Measurements from ENCODE around the gene TMEM163.
"Not testable (repeated sequence)": the region's sequence is repeated elsewhere in the genome, so short reads cannot be mapped to it uniquely, and the experiment has no call there.

The TMEM163 gene

GRCh38 chr2:134615480-134615879 lies 103.3 kb downstream of the TMEM163 start:
- not testable (repeated sequence) for H4K8ac ChIP-seq (ENCODE audit: low read length); H2BK12ac ChIP-seq (ENCODE audit: low read length in 2 of 2); H2AFZ ChIP-seq (ENCODE audit: low read depth, low read length); H2BK120ac ChIP-seq (ENCODE audit: low read depth, low read length); H4K91ac ChIP-seq (ENCODE audit: low read length); H2BK15ac ChIP-seq (ENCODE audit: low read depth, poor library complexity, severe bottlenecking); H3K27me3 ChIP-seq (ENCODE audit: control insufficient read depth in 1 of 2, insufficient read depth in 1 of 2, low read length in 2 of 2); H3K4me1 ChIP-seq (ENCODE audit: control insufficient read depth, insufficient read depth, low read depth, low read length); H3K9ac ChIP-seq (ENCODE audit: low read length); H3K4me3 ChIP-seq (ENCODE audit: insufficient read depth in 1 of 2, low read depth in 1 of 2, low read length in 2 of 2); DNase-seq; H3K4me2 ChIP-seq (ENCODE audit: low read length, poor library complexity, severe bottlenecking); H3K4ac ChIP-seq (ENCODE audit: low read depth in 1 of 2, low read length in 2 of 2); H3K14ac ChIP-seq (ENCODE audit: low read length in 2 of 2); H3K36me3 ChIP-seq (ENCODE audit: control insufficient read depth in 1 of 2, insufficient read depth in 2 of 2, low read depth in 1 of 2, low read length in 2 of 2); H2AK5ac ChIP-seq (ENCODE audit: low read length, severe bottlenecking); H3K27ac ChIP-seq (ENCODE audit: low read length, poor library complexity, severe bottlenecking); H3K18ac ChIP-seq (ENCODE audit: low read depth in 1 of 2, low read length in 2 of 2); H2BK5ac ChIP-seq (ENCODE audit: low read depth, low read length, poor library complexity, severe bottlenecking); H3K23ac ChIP-seq (ENCODE audit: low read length in 2 of 2)
- H3K9me3 ChIP-seq (ENCODE audit: control insufficient read depth, low read length): peaks cover 19% of the 10 kb centered on the region
- 95% methylated on average over 3 of the region's 3 CpGs for WGBS
- peaks cover 11% of the 10 kb centered on the region for H3K79me1 ChIP-seq (replicated peaks; ENCODE audit: low read length, poor library complexity, severe bottlenecking)

GRCh38 chr2:134611316-134611715 lies 107.5 kb downstream of the TMEM163 start:
- Histone ChIP-seq H3K4me1 (ENCODE audit: control insufficient read depth, insufficient read depth, low read depth, low read length) (peaks cover 2% of the 10 kb centered on the region), H2AFZ (ENCODE audit: low read depth, low read length) (no peak overlapping the region), H3K9me3 (ENCODE audit: control insufficient read depth, low read length) (peaks cover 9% of the 10 kb centered on the region), H3K18ac (ENCODE audit: low read depth in 1 of 2, low read length in 2 of 2) (no peak overlapping the region), H3K23ac (ENCODE audit: low read length in 2 of 2) (no peak overlapping the region), H4K91ac (ENCODE audit: low read length) (no peak overlapping the region), H3K36me3 (ENCODE audit: control insufficient read depth in 1 of 2, insufficient read depth in 2 of 2, low read depth in 1 of 2, low read length in 2 of 2) (no peaks in the 10 kb centered on the region), H3K4ac (ENCODE audit: low read depth in 1 of 2, low read length in 2 of 2) (no peak overlapping the region), H3K4me3 (ENCODE audit: insufficient read depth in 1 of 2, low read depth in 1 of 2, low read length in 2 of 2) (no peak overlapping the region), H2BK5ac (ENCODE audit: low read depth, low read length, poor library complexity, severe bottlenecking) (no peak overlapping the region), H3K9ac (ENCODE audit: low read length) (no peak overlapping the region), H4K8ac (ENCODE audit: low read length) (no peak overlapping the region), H3K14ac (ENCODE audit: low read length in 2 of 2) (no peak overlapping the region), H2AK5ac (ENCODE audit: low read length, severe bottlenecking) (no peak overlapping the region), H2BK15ac (ENCODE audit: low read depth, poor library complexity, severe bottlenecking) (no peak overlapping the region), H2BK12ac (ENCODE audit: low read length in 2 of 2) (no peak overlapping the region), H3K27me3 (ENCODE audit: control insufficient read depth in 1 of 2, insufficient read depth in 1 of 2, low read length in 2 of 2) (no peaks in the 10 kb centered on the region), H3K79me1 (replicated peaks; ENCODE audit: low read length, poor library complexity, severe bottlenecking) (peaks cover 21% of the 10 kb centered on the region), H2BK120ac (ENCODE audit: low read depth, low read length) (no peak overlapping the region), H3K4me2 (ENCODE audit: low read length, poor library complexity, severe bottlenecking) (no peak overlapping the region), H3K27ac (ENCODE audit: low read length, poor library complexity, severe bottlenecking) (no peak overlapping the region)
- WGBS: 86% methylated on average over 1 of the region's 1 CpG
- no peak for DNase-seq

DNA sequence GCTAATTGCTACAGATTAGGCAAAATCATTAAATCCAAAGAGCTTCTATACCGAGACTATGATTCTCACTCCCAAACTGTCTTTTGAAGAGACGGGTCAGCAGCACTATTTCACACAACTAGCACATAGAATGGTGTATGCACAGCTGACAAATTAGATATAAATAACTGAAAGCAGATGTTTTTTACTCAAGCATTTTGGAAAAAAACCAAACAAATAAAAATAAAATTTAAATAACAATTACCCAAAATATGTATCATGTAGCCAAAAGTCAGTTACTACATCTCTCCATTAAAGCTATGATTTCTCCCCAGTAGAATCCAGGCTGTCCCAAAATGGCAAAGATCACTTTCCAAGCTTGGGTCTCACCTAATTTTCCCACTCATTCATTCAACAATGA lies 107.9 kb downstream of the TMEM163 start:
- no CpG with 5 or more reads among the region's 2 CpGs for WGBS
- Histone ChIP-seq H3K4me1 (ENCODE audit: control insufficient read depth, insufficient read depth, low read depth, low read length) (peaks cover 2% of the 10 kb centered on the region), H3K9ac (ENCODE audit: low read length) (no peak overlapping the region), H3K4me3 (ENCODE audit: insufficient read depth in 1 of 2, low read depth in 1 of 2, low read length in 2 of 2) (no peak overlapping the region), H4K91ac (ENCODE audit: low read length) (no peak overlapping the region), H2BK5ac (ENCODE audit: low read depth, low read length, poor library complexity, severe bottlenecking) (no peak overlapping the region), H3K14ac (ENCODE audit: low read length in 2 of 2) (no peak overlapping the region), H3K18ac (ENCODE audit: low read depth in 1 of 2, low read length in 2 of 2) (no peak overlapping the region), H2AFZ (ENCODE audit: low read depth, low read length) (no peak overlapping the region), H3K79me1 (replicated peaks; ENCODE audit: low read length, poor library complexity, severe bottlenecking) (peaks cover 22% of the 10 kb centered on the region), H3K27me3 (ENCODE audit: control insufficient read depth in 1 of 2, insufficient read depth in 1 of 2, low read length in 2 of 2) (no peaks in the 10 kb centered on the region), H3K36me3 (ENCODE audit: control insufficient read depth in 1 of 2, insufficient read depth in 2 of 2, low read depth in 1 of 2, low read length in 2 of 2) (no peaks in the 10 kb centered on the region), H2BK120ac (ENCODE audit: low read depth, low read length) (no peak overlapping the region), H3K4me2 (ENCODE audit: low read length, poor library complexity, severe bottlenecking) (no peak overlapping the region), H2BK12ac (ENCODE audit: low read length in 2 of 2) (no peak overlapping the region), H2BK15ac (ENCODE audit: low read depth, poor library complexity, severe bottlenecking) (no peak overlapping the region), H4K8ac (ENCODE audit: low read length) (no peak overlapping the region), H3K27ac (ENCODE audit: low read length, poor library complexity, severe bottlenecking) (no peak overlapping the region), H2AK5ac (ENCODE audit: low read length, severe bottlenecking) (no peak overlapping the region), H3K4ac (ENCODE audit: low read depth in 1 of 2, low read length in 2 of 2) (no peak overlapping the region), H3K23ac (ENCODE audit: low read length in 2 of 2) (no peak overlapping the region), H3K9me3 (ENCODE audit: control insufficient read depth, low read length) (peaks cover 9% of the 10 kb centered on the region)
- DNase-seq: no peak

GRCh38 chr2:134609924-134610513 lies 108.8 kb downstream of the TMEM163 start:
- H3K27ac ChIP-seq (ENCODE audit: low read length, poor library complexity, severe bottlenecking): no peak overlapping the region
- H2AFZ ChIP-seq (ENCODE audit: low read depth, low read length): no peak overlapping the region
- no peak overlapping the region for H3K4me2 ChIP-seq (ENCODE audit: low read length, poor library complexity, severe bottlenecking)
- H3K79me1 ChIP-seq (replicated peaks; ENCODE audit: low read length, poor library complexity, severe bottlenecking): peaks cover 24% of the 10 kb centered on the region
- H3K4ac ChIP-seq (ENCODE audit: low read depth in 1 of 2, low read length in 2 of 2): no peak overlapping the region
- H3K4me3 ChIP-seq (ENCODE audit: insufficient read depth in 1 of 2, low read depth in 1 of 2, low read length in 2 of 2): no peak overlapping the region
- no peaks in the 10 kb centered on the region for H3K27me3 ChIP-seq (ENCODE audit: control insufficient read depth in 1 of 2, insufficient read depth in 1 of 2, low read length in 2 of 2)
- no peak overlapping the region for H2BK120ac ChIP-seq (ENCODE audit: low read depth, low read length)
- no peak overlapping the region for H4K91ac ChIP-seq (ENCODE audit: low read length)
- peaks cover 2% of the 10 kb centered on the region for H3K4me1 ChIP-seq (ENCODE audit: control insufficient read depth, insufficient read depth, low read depth, low read length)
- H3K9me3 ChIP-seq (ENCODE audit: control insufficient read depth, low read length): peaks cover 9% of the 10 kb centered on the region
- DNase-seq: no peak
- no peak overlapping the region for H2BK15ac ChIP-seq (ENCODE audit: low read depth, poor library complexity, severe bottlenecking)
- no peak overlapping the region for H3K23ac ChIP-seq (ENCODE audit: low read length in 2 of 2)
- H3K18ac ChIP-seq (ENCODE audit: low read depth in 1 of 2, low read length in 2 of 2): no peak overlapping the region
- no peak overlapping the region for H4K8ac ChIP-seq (ENCODE audit: low read length)
- H3K14ac ChIP-seq (ENCODE audit: low read length in 2 of 2): no peak overlapping the region
- H2BK12ac ChIP-seq (ENCODE audit: low read length in 2 of 2): no peak overlapping the region
- H3K36me3 ChIP-seq (ENCODE audit: control insufficient read depth in 1 of 2, insufficient read depth in 2 of 2, low read depth in 1 of 2, low read length in 2 of 2): no peaks in the 10 kb centered on the region
- no peak overlapping the region for H3K9ac ChIP-seq (ENCODE audit: low read length)
- WGBS: 88% methylated on average over 8 of the region's 8 CpGs
- H2BK5ac ChIP-seq (ENCODE audit: low read depth, low read length, poor library complexity, severe bottlenecking): no peak overlapping the region
- no peak overlapping the region for H2AK5ac ChIP-seq (ENCODE audit: low read length, severe bottlenecking)

Measured in mesenchymal stem cell (in vitro differentiated cells and primary cell).